SK-N-SH (cell line): Measurements from ENCODE around the gene OR2T10.

Source experiments
- RFX5 ChIP-seq: IDR thresholded peaks from 2 replicates; pipeline ENCODE4 v1.6.1; 2012; ENCODE audit warnings: mild to moderate bottlenecking, improper control_type of control experiment, low read length
- SIN3A ChIP-seq: IDR thresholded peaks from 2 replicates; pipeline ENCODE4 v1.6.1; 2012; ENCODE audit warnings: low read depth, mild to moderate bottlenecking, low read length, moderate library complexity, borderline replicate concordance
- TAF1 ChIP-seq: IDR thresholded peaks from 2 replicates; pipeline ENCODE4 v1.6.1; 2012; ENCODE audit warnings: low read depth, mild to moderate bottlenecking, low read length, moderate library complexity, borderline replicate concordance
- TCF12 ChIP-seq: IDR thresholded peaks from 2 replicates; pipeline ENCODE4 v1.4.0; 2012
- TEAD4 ChIP-seq: IDR thresholded peaks from 2 replicates; pipeline ENCODE4 v1.4.0; 2012; ENCODE audit warnings: mild to moderate bottlenecking, borderline replicate concordance; ENCODE audit not compliant: insufficient read depth
- TF ChIP-seq, protein P1 (sequence below): IDR thresholded peaks from 2 replicates; pipeline ENCODE4 v1.4.0; 2012; ENCODE audit warnings: low read depth, borderline replicate concordance
- TF ChIP-seq, protein P2 (sequence below): fragments of 200-600 bp; sonication (generic); IDR thresholded peaks from 2 replicates; pipeline ENCODE4 v1.6.1; 2017; ENCODE audit warnings: antibody characterized with exemption, mild to moderate bottlenecking, moderate library complexity
- TF ChIP-seq, protein P3 (sequence below): fragments of 150-350 bp; IDR thresholded peaks from 2 replicates; pipeline ENCODE4 v1.6.1; 2017; ENCODE audit warnings: antibody characterized with exemption, low read length, low read depth, borderline replicate concordance

DNA sequence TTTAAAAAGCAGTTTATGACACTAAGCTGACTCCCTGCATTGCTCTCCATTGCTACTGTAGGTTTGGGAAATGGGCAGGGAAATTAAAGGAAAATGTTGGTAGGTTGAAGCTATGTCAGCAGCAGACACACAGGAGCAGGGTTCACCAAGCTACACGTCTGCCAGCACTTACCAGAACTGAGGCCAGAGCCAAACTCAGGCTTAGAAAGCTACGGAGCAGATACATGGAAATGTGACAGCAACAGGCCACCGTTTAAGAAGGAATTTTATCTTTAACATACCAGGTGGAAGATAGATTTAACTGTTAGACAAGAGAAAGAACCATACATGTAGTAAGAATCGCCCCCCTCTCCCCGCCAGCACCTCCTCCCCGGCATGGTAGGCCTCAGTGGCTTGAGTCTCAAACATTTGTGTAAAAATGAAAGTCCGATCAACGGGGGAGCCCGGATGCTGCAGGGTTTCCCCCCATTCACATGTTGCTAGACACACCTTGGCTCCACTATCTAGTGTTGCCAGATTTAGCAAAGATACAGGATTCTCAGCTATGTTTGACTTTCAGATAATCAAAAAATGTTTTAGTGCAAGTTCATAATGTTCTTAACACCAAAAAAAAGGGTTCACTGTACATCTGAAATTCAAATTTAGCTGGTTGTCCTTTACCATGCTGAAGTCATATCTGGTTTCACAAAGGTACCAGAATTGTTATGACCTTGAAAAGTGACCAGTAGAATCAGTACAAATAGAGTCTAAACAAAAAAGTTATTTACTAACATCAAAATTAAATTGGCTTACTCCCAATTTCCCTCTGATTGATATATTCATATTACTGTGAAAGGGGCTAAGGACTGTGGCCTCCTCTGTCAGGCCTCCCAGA is 30.7 kb upstream of the OR2T10 start:
- TF ChIP-seq, protein P1, sequence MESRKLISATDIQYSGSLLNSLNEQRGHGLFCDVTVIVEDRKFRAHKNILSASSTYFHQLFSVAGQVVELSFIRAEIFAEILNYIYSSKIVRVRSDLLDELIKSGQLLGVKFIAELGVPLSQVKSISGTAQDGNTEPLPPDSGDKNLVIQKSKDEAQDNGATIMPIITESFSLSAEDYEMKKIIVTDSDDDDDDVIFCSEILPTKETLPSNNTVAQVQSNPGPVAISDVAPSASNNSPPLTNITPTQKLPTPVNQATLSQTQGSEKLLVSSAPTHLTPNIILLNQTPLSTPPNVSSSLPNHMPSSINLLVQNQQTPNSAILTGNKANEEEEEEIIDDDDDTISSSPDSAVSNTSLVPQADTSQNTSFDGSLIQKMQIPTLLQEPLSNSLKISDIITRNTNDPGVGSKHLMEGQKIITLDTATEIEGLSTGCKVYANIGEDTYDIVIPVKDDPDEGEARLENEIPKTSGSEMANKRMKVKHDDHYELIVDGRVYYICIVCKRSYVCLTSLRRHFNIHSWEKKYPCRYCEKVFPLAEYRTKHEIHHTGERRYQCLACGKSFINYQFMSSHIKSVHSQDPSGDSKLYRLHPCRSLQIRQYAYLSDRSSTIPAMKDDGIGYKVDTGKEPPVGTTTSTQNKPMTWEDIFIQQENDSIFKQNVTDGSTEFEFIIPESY: no peak
- TF ChIP-seq, protein P2, sequence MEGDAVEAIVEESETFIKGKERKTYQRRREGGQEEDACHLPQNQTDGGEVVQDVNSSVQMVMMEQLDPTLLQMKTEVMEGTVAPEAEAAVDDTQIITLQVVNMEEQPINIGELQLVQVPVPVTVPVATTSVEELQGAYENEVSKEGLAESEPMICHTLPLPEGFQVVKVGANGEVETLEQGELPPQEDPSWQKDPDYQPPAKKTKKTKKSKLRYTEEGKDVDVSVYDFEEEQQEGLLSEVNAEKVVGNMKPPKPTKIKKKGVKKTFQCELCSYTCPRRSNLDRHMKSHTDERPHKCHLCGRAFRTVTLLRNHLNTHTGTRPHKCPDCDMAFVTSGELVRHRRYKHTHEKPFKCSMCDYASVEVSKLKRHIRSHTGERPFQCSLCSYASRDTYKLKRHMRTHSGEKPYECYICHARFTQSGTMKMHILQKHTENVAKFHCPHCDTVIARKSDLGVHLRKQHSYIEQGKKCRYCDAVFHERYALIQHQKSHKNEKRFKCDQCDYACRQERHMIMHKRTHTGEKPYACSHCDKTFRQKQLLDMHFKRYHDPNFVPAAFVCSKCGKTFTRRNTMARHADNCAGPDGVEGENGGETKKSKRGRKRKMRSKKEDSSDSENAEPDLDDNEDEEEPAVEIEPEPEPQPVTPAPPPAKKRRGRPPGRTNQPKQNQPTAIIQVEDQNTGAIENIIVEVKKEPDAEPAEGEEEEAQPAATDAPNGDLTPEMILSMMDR: no peak
- no peak for TF ChIP-seq TEAD4
- TF ChIP-seq TAF1: no peak
- TF ChIP-seq, protein P3, sequence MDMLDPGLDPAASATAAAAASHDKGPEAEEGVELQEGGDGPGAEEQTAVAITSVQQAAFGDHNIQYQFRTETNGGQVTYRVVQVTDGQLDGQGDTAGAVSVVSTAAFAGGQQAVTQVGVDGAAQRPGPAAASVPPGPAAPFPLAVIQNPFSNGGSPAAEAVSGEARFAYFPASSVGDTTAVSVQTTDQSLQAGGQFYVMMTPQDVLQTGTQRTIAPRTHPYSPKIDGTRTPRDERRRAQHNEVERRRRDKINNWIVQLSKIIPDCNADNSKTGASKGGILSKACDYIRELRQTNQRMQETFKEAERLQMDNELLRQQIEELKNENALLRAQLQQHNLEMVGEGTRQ: no peak
- no peak for TF ChIP-seq SIN3A
- no peak for TF ChIP-seq TCF12
- TF ChIP-seq RFX5: no peak
